DMS 273 treated with DMSO at 0.1 percent for 48 hours (cell line): Measurements from ENCODE around the gene PORCN.

Experiments used
- DNase-seq: peaks from one replicate; lab custom pipeline; 2025; lab: John Stamatoyannopoulos, UW

Gene PORCN

GRCh38 chrX:48476919-48477318 lies 31.9 kb upstream of the PORCN start:
- DNase-seq: no peak

- no peak for DNase-seq
Measured at GRCh38 chrX:48477960-48478755, 30.6 kb upstream of the PORCN start.

GRCh38 chrX:48478806-48479205 lies 30.0 kb upstream of the PORCN start:
- DNase-seq: no peak

- DNase-seq: no peak
Measured at GRCh38 chrX:48480142-48480541, 28.6 kb upstream of the PORCN start.

GRCh38 chrX:48480583-48480982 lies 28.2 kb upstream of the PORCN start:
- no peak for DNase-seq

DNA sequence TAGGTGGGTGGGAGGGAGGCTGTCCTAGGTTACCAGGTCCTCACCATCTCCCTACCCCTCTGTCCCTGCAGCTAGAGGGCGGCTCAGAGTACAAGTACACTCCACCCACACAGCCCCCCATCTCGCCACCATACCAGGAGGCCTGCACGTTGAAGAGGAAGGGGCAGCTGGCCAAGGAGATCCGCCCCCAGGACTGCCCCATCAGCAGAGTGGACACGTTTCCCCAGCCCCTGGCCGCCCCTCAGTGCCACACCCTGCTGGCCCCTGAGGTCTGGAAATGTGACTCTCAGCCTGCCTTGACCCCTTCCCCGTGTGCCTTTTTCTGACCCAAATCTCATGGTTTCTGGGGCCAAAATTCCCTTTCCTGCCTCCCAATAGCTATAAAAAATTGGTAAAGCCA lies 26.3 kb upstream of the PORCN start:
- no peak for DNase-seq

- no peak for DNase-seq
Measured at GRCh38 chrX:48487362-48487798, 21.4 kb upstream of the PORCN start.

GRCh38 chrX:48488034-48488433 lies 20.8 kb upstream of the PORCN start:
- DNase-seq: no peak

- DNase-seq: no peak
Measured at GRCh38 chrX:48489296-48489695, 19.5 kb upstream of the PORCN start.

DNA sequence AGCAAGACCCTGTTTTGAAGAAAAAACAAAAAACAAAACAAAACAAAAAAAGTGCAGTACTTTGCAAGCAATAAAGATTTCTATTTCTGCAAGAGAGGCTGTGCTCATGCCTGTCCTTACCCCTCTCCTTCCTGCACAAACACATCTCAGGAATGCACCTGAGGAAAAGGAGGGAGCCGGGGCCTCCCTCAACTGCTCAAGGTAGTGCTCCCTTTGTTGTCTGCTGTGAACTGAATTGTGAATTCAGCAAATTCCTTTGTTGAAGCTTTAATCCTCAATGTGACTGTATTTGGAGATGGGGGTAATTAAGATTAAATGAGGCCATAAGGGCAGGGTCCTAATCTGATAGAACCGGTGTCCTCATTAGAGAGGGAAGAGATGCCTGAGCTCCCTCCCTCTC lies 18.9 kb upstream of the PORCN start:
- no peak for DNase-seq

GRCh38 chrX:48490661-48491060 lies 18.1 kb upstream of the PORCN start:
- DNase-seq: no peak

- DNase-seq: no peak
Measured at GRCh38 chrX:48491809-48492208, 17.0 kb upstream of the PORCN start.

- DNase-seq: no peak
Measured at GRCh38 chrX:48492293-48492910, 16.4 kb upstream of the PORCN start.

GRCh38 chrX:48493890-48494364 lies 14.9 kb upstream of the PORCN start:
- no peak for DNase-seq

DNA sequence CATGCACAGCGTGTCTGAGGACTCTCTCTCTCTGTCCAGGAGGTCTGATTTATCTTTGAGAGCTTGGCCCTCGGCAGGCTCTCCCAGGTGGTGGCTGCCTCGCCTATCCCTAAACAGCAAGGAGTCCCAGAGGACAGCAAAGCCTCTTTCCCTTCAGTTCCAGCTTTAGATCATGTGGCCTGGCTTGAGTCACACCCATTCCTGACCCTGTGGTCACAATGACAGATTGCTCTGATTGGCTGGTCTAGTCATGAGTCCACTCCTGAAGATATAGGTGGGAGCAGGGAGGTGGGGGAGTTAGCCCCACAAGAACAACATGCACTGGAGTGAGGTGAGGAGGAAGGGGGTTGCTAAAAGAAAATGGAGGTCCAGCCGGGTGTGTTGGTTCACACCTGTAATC lies 12.1 kb upstream of the PORCN start:
- DNase-seq: no peak

DNA sequence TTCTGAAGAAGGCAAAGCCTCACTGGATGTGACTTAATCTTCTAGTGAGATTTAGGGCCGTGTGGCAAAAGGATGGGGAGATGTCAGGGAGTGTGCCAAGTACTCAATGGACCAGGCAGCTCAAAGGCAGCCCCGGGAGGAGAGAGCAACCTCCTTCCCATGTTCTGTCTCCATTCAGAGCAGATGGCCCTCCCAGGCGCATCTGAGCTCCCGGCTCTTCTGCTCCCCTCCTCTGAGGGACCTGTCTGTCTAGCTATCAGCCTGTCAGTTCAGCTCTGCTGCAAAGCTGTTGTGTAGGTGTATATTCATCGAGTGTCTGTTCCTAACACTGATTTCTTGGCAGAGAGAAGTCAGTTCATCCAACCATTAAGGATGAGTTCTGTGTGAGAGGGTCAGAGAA lies 10.9 kb upstream of the PORCN start:
- DNase-seq: no peak

DNA sequence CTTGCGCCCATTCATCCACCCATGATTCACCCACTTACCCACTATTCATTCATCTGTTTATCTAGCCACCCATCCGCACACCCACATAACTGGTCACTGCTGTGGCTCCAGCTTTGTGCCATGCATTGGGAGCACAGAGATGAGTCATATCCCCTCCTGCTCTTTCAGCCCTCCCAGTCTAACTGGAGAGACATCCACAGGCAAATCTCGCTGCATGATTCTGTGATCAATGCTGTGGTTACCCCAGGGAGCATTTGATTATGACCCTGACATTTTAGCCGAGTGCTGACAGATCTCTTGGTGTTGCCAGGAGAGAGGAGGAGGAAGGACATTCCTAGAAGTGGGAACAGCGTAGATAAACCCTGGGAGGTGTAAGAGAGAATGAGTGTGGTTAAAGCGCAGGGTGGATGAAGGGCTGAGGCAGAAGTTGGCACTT lies 10.4 kb upstream of the PORCN start:
- no peak for DNase-seq

DNA sequence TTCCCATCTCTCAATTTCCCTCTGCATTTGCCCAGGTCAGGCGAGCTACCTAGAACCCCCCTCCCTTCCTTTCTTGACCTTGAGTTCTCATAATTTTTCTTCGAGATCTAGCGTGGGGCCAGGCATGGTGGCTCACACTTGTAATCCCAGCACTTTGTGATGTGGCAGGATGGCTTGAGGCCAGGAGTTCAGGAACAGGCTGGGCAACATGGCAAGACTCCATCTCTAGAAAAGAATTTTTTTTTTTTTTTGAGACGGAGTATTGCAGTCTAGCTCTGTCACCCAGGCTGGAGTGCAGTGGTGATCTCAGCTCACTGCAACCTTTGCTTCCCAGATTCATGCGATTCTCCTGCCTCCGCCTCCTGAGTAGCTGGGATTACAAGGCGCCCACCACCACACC lies 4.5 kb upstream of the PORCN start:
- no peak for DNase-seq

DNA sequence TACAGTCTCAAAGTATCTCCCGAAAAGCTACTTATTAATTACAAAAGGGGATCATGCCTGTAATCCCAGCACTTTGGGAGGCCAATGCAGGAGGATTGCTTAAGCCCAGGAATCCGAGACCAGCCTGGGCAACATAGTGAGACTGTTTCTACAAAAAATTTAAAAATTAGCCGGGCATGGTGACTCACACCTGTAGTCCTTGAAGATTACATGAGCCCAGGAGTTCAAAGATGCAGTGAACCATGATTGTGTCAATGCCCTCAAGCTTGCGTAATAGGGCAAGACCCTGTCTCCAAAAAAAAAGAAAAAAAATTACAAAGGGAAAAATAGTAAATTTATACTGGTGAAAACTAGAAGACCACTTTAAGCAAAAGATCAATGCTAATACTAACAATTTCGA lies 3.3 kb upstream of the PORCN start:
- no peak for DNase-seq

DNA sequence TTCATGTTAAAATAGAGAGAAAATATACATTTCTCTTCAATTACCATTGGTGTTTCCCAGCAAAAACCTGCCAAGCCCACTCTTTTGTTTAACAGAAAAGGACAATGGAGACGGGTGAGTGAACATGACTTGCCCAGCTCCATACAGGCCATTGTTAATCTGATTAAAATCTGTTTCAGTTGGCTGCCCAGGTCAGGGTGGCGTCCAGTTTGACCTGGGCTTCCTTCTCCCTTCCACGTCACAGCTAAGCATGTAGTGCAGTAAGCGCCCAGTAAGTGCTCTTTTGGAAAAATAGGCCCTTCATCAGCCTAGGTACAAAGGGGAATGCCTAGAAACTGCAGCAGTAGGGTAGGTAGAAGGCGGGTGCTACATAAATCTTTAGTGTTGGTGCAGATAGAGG lies 1.5 kb upstream of the PORCN start:
- DNase-seq: no peak

DNA sequence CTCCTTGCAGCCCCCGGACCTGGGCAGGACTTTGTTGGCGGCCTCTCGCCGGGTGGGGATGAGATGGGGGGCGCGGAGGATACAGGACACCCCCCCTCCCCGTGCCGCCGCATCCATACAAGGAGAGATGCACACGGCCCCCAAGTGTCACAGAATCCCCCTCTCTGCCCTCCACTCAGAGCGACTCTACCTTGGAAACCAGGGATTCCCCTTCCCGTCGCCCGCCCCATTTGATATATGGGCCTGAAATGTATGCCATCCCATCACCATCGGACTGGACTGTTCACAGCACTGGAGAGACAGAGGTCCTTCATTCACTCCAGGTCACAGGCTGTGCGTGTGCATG lies 426 bp downstream of the PORCN start:
- DNase-seq: no peak

- DNase-seq: no peak
Measured at GRCh38 chrX:48509619-48510018, 827 bp downstream of the PORCN start.

DNA sequence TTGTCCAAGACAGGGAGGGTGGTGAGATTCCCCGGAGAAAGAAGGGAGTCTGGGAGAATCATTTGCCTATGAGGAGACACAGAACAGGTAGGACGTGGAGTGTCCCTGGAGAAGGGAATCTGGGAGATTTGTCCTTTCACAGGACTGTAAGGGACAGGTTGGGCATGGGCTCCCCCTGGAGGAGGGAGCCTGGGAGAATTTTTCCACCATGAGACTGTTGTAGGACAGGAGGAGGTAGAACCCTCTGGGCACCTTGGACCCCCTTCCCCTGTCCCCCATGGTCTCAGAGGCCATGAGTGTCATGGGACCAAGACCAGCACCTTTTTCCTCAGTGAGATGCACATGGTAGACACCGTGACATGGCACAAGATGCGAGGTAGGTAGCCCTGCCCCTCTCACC lies 2.8 kb downstream of the PORCN start:
- no peak for DNase-seq
